NCI-H524 treated with DMSO at 0.1 percent for 48 hours (cell line): ENCODE data around the gene VSTM2B.

Experiments used
- DNase-seq: peaks from one replicate; lab custom pipeline; 2025; lab: John Stamatoyannopoulos, UW

Gene VSTM2B

GRCh38 chr19:29566496-29567054, 40.8 kb downstream of the VSTM2B start:
- DNase-seq, result no peak

- no peak for DNase-seq
Observed at GRCh38 chr19:29567366-29567915, 41.6 kb downstream of the VSTM2B start.

- no peak for DNase-seq
Observed at GRCh38 chr19:29568036-29569025, 42.5 kb downstream of the VSTM2B start.

GRCh38 chr19:29569038-29569911, 43.5 kb downstream of the VSTM2B start:
- no peak for DNase-seq

DNA sequence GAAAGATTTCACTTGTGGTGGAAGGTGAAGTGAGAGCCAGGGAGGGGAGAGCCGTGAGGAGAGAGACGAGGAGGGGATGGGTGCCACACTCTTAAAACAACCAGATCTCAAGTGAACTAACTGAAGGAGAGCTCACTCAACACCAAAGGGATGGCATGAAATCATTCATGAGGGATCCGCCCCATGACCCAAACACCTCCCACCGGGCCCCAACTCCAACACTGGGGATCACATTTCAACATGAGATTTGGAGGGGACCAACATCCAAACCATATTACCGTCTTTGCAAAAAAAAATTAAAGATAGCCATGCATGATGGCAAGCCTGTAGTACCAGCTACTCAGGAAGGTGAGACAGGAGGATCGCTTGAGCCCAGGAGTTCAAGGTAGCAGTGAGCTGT, 45.4 kb downstream of the VSTM2B start:
- DNase-seq, result no peak

- no peak for DNase-seq
Observed at GRCh38 chr19:29573486-29573885, 47.7 kb downstream of the VSTM2B start.

GRCh38 chr19:29574510-29574909, 48.7 kb downstream of the VSTM2B start:
- no peak for DNase-seq

- no peak for DNase-seq
Observed at GRCh38 chr19:29576046-29576606, 50.3 kb downstream of the VSTM2B start.

- no peak for DNase-seq
Observed at GRCh38 chr19:29576761-29577648, 51.2 kb downstream of the VSTM2B start.

- DNase-seq, result no peak
Observed at GRCh38 chr19:29577649-29577963, 51.8 kb downstream of the VSTM2B start.

- no peak for DNase-seq
Observed at GRCh38 chr19:29578349-29578748, 52.6 kb downstream of the VSTM2B start.

DNA sequence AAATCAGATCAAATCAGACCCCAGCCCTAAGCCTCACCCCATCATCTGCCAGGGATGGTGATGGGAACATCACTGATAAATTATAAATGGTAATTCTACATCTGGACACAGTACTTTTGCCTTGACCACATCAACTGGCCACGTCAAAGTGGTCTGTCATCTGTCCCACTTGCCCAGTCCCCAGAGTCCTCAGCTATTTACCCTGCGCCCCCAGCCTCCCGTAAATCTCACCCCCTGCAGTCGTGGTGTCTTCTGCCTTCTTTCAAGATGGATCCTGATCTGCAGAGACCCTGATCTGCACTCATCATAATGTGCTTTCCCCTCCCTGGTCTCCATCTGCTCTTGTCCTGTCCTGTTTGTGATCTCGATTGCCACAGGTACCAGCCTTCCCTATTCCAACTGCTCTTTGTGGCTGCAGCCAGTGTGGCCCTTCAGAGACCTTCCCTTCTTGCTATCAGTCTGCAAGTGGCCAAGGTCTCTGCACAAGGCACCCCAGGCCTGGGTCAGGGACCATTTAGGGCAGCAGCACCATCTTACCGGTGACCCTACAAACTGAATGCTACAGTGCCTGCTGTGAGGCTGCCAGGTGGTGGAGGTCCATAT, 53.6 kb downstream of the VSTM2B start:
- DNase-seq, result no peak

DNA sequence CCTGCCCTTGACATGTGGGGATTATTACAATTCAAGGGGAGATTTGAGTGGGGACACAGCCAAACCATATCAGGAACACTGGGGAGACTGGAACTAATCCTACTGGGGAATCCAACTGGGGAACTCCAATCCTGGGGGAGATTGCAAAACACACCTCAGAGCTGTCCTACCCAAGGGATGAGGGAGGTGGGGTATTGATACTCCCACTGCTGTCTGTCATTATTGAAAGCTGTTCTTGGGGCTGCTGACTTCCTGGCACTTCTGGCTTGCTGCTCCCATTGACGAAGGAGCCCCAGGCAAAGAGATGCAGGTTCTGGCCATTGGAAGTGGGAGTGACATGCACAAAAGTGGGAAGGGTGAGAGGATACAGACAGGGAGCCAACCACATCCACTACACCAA, 55.6 kb downstream of the VSTM2B start:
- no peak for DNase-seq

DNA sequence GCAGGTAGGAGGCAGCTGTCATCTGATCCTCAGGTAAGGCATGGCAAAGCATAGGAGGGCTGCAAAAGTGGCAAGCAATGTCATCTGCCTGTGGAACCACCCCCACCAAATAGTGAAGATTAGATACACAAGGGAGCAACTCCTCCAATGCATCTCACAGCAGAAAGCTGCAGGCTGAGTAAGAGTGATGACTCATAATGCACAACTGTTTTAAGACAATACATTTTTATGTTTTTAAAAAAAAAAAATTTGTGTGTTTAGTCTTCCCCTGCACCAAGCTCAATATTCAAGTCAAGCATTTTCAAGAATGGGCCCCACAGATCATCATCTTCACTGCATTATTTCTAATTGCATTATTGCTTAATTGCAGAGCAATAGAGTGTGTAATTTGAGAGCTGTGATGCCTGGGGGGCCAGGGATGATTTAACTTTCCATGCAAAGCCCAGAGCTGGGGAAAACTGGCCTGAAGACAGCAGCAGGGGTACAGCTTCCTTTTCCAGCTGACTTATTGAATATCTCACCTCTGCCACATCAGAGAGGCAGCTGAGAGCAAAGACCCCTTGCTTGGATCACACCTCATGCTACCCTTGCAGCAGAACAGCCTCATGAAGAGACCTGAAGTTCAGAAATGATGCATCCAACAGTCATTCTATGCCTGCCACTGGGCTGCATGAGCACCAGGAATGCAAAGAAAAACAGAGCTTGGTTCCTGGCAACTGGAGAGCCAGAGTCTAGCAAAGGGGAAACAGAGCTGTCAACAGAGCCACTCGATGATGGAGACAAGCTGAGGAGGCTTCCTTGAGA, 57.6 kb downstream of the VSTM2B start:
- DNase-seq, result no peak

DNA sequence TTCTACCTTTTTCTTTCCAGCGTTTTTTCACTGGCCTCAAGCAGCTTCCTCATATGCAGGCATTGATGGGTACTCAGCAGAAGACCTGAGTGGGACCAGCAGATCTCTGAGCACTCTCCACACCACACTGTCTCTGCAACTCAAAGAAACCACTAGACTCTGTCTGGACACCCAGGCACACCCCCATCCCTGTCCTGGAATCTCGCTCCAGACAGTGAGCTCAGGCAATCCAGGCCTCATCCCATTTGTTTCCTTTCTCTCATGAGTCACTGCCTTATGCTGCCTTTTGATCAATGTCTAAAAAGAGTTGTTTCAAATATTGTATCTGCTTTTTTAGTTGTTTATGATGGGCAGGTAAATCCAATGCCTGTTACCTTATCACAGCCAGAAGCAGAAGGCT, 60.6 kb downstream of the VSTM2B start:
- DNase-seq, result no peak

- DNase-seq, result no peak
Observed at GRCh38 chr19:29587059-29587458, 61.3 kb downstream of the VSTM2B start.

DNA sequence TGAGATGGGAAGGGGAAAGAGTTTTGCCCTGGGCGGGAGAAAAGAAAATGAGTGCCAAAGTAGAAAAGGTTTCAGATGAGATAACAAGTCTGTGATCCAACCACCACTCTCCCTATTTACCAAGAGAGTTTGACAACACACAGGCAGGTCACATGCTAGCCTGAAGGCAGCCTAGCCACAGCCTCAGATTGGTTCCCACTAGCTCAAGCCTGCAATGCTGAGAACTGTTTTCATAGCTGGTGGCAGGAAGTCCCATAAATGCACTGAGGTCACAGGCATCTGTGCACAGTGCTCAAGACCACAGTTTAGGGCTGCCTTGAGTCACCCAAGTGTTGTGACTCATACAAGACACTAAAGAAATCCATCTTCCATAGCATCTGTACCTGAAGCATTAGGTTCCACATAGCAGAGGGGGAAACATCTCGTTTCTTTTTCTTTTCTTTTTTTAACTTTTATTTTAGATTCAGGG, 61.8 kb downstream of the VSTM2B start:
- DNase-seq, result no peak

DNA sequence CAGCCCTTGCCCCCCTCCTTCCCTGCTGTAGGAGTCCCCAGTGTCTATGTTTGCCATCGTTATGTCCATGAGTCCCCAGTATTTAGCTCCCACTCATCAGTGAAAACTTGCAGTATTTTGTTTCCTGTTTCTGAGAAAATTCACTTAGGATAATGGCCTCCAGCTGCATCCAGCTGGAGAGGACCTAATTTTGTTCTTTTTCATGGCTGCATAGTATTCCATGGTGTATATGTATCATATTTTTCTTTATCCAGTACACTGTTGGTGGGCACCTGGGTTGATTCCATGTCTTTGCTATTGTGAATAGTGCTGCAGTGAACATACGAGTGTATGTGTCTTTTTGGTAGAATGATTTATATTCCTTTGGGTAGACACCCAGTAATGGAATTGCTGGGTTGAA, 62.3 kb downstream of the VSTM2B start:
- no peak for DNase-seq

- no peak for DNase-seq
Observed at GRCh38 chr19:29590278-29590677, 64.5 kb downstream of the VSTM2B start.

DNA sequence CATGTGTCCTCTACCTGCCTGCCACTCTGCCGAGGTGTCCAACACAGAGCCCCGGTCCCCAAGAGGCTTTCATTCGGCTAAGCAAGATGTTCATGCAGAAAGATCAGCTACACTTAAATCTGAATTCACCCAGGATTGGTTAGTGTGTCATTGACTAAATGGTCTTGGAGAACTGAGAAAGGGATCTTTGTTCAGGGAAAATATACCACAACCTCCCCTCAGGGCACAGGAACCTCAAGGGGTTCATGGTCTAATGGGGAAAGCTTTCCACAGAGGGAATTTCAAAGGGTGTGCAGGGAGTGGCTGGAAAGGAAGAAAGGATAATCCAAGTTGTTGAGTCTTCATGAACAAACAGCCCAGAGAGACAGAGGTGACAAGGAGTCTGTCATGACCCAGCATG, 65.9 kb downstream of the VSTM2B start:
- DNase-seq, result no peak
